22Rv1 (cell line): ENCODE data around the gene PPP1CC.
"Not testable (repeated sequence)": the region's sequence is repeated elsewhere in the genome, so short reads cannot be mapped to it uniquely, and the experiment has no call there.

Experiments used
- H3K27ac ChIP-seq: fragments of 450-650 bp; 2 replicates; pipeline ENCODE4 v1.5.1; 2017
- ZFX ChIP-seq: fragments of 450-650 bp; IDR thresholded peaks from 2 replicates; pipeline ENCODE4 v1.6.1; 2017; ENCODE audit warnings: antibody characterized with exemption, borderline replicate concordance
- TF ChIP-seq, protein P1 (sequence below): fragments of 450-650 bp; IDR thresholded peaks from 2 replicates; pipeline ENCODE4 v1.5.1; 2017; ENCODE audit warnings: mild to moderate bottlenecking

Gene PPP1CC

DNA sequence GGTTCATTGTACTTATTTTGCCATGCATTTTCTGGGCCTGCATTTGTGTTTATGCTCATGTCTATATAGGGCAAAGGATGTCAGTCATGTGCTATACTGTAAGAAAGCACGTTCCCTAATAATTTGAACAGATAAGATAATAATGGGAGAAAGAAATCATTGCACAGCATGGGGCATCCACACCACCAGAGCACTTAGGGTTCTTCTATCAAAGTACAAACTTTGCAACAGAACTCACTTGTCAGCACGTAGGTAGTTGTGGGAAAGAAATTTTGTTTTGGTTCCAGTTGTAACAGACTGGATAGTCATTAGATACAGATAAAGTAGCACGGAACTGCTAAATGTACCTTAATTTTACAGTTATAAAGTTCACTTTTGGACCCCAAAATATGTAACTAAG lies 10.1 kb downstream of the PPP1CC start:
- no peak overlapping the region for H3K27ac ChIP-seq
- TF ChIP-seq ZFX, result no peak
- TF ChIP-seq, protein P1, sequence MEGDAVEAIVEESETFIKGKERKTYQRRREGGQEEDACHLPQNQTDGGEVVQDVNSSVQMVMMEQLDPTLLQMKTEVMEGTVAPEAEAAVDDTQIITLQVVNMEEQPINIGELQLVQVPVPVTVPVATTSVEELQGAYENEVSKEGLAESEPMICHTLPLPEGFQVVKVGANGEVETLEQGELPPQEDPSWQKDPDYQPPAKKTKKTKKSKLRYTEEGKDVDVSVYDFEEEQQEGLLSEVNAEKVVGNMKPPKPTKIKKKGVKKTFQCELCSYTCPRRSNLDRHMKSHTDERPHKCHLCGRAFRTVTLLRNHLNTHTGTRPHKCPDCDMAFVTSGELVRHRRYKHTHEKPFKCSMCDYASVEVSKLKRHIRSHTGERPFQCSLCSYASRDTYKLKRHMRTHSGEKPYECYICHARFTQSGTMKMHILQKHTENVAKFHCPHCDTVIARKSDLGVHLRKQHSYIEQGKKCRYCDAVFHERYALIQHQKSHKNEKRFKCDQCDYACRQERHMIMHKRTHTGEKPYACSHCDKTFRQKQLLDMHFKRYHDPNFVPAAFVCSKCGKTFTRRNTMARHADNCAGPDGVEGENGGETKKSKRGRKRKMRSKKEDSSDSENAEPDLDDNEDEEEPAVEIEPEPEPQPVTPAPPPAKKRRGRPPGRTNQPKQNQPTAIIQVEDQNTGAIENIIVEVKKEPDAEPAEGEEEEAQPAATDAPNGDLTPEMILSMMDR, result no peak

DNA sequence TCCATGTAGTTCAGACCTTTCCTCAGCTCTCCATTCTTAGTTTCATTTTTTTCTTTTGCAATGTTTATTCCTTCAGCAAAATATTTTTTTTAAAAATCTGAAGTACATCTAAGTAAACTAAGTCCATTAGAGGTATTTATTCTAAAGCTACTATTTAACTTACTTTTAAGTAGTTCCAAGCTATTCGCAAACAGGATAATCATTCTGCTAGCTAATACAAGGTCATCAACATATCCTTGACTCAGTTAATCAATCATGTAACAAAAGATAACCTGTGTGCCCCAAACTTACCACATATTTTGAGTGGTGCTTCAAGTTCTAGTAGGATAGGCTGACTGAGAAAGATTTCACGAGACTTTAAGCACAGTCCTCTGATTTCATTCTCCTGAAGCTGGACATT lies 11.2 kb downstream of the PPP1CC start:
- H3K27ac ChIP-seq, result no peak overlapping the region
- TF ChIP-seq, protein P1, result no peak
- TF ChIP-seq ZFX, result no peak

DNA sequence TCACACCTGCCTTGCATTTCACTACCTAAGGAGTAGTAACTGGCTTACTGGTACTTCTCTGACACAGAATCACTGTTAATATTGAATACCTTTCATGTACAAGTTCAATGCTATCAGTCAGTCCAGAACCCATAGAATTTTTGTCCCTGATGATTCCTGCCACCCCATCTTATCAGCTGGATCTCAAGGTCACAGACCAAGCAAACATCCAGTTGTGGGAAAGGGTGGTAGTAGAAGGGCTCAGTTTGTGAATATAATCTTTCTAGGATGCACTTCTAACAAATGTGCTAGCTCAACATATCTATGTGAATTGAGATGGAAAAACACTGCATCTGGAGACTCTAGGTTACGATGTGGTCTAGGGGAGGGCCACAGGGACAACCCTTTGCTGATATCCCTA lies 14.1 kb downstream of the PPP1CC start:
- TF ChIP-seq, protein P1, result no peak
- TF ChIP-seq ZFX, result no peak
- no peak overlapping the region for H3K27ac ChIP-seq

DNA sequence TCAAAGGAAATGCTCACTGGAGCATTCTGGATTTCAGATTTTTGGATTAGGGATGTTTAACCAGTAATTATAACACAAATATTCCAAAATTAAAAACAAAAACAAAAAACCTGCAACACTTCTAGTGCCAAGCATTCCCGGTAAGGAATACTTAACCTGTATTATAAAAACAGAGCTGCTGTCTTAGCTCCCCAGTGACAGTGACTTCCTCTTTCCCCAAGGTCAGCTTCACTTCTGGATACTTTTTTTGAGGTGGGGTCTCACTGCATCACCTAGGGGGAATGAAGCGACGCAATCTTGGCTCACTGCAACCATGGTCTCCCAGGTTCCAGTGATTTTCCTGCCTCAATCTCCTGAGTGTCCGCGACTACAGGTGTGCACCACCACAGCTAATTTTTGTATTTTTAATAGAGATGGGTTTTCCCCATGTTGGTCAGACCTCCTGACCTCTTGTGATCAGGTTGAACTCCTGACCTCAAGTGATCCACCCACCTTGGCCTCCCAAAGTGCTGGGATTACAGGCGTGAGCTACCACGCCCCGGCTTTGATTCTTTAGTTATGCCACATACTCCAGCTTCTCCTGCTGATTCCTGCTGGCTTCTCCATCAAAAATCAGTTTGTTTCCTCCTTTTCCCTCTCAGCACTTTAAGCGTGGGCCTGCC lies 15.9 kb downstream of the PPP1CC start:
- H3K27ac ChIP-seq, result no peak overlapping the region
- TF ChIP-seq ZFX, result no peak
- TF ChIP-seq, protein P1, result no peak

DNA sequence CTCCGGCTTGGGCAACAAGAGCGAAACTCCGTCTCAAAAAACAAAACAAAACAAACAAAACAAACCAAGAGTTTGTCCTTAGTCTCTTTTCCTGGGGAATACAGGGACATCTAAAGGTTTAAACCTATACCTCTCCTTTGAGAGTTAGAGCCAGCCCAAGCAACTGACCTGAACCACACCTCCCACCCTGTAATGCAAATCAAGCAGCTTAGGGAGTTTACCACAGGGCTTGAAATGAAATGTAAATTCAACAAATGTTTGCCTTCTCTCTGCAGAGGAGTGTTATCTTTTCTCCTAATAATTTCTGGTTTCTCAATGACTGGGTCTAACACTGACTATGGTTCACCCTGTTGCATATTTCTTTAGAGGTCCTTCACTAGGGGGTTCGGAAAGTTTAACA lies 16.7 kb downstream of the PPP1CC start:
- TF ChIP-seq, protein P1, result no peak
- no peak for TF ChIP-seq ZFX
- H3K27ac ChIP-seq, result no peak overlapping the region

DNA sequence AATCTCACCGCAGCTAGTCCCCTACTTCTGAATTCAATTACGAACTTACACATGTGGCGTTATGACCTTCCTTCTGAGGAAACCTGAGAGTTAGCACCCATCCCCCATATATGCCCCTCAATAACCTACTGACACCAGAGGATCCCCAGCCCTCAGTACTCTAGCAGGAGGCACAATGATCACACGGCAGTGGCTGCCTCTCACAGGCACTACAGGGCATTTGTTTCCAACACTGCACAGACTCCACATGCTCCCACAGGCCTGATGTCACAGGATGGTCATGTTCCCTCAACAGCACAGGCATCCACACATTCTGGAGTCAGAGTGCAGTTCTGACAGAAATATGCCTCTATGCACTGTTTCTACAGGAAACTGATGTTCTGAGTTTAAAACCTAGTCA lies 17.4 kb downstream of the PPP1CC start:
- H3K27ac ChIP-seq, result no peak overlapping the region

DNA sequence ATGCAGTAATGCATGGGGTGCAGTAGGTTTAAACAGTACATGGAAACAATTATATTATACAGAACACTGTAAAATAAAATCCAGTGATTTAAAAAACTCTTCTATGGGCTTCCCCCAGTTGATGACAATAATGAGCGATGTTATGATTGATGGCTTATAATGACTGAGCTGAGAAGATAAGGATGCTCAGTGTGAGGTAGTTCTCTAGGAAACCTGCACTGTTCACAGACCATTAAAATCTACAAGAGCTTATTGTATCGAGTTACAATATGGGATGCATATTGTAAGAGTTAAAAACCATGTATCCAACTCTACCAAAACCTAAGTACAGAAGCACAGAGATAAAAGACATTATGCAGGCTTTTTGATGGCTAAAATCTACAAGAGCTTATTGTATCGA lies 19.8 kb downstream of the PPP1CC start:
- H3K27ac ChIP-seq, result not testable (repeated sequence)

More for the DNA sequence above, 17.4 kb downstream of the PPP1CC start:
- TF ChIP-seq, protein P1, result no peak
- TF ChIP-seq ZFX, result no peak

DNA sequence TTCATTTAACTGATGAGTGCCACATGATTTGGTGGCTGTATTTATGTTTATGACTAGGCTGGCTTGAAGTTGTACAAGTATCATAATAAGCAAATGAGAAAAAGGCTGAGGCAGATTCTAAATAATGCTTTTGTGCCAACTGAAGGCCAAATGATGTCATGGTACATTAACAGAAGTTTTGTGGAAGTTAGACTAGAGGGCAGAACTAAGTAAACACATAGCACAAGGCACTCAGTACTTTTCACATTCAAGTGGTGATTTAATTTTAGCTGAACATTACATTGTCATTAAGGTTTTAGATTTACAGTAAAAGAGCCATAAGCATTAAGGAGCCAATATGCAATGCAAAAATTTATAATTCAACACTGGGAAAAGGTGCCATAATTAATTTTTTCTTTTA lies 21.1 kb downstream of the PPP1CC start:
- TF ChIP-seq ZFX, result no peak
- TF ChIP-seq, protein P1, result no peak
- no peak overlapping the region for H3K27ac ChIP-seq
